Caco-2 (cell line): ENCODE results near the gene RAPGEF1. TPM values are rescaled to one million over a fixed set of nuclear protein-coding genes. Genes with fewer than 3 reads are reported as not detected.

Source experiments
- BruUV-seq: library from RNA; stranded (reverse); fragments of 400-500 nt; replicated peaks from 2 replicates; lab custom pipeline; 2021; lab: Mats Ljungman, UMichigan
- CTCF ChIA-PET: fragments of 300-600 bp; sonication (Branson Sonifier 250); formaldehyde crosslinking; loops from one replicate; lab custom pipeline; 2022; ENCODE audit warnings: antibody characterized with exemption; lab: Charles Lee
- POLR2A ChIA-PET: fragments of 300-600 bp; sonication (Branson Sonifier 250); formaldehyde crosslinking; loops from one replicate; lab custom pipeline; 2022; ENCODE audit warnings: antibody characterized with exemption; lab: Charles Lee
- DNase-seq, 2 experiments: peaks; one replicate each; pipeline versions ENCODE4 v3.0.0 to v3.0.0-alpha.2; 2020 to 2022
- H3K27me3 ChIP-seq: replicated peaks from 2 replicates; pipeline ENCODE4 v1.6.0; 2011; ENCODE audit warnings: low read length; ENCODE audit not compliant: control insufficient read depth, insufficient read depth
- H3K36me3 ChIP-seq: 2 replicates; pipeline ENCODE4 v1.5.1; 2011; ENCODE audit warnings: low read length; ENCODE audit not compliant: control insufficient read depth, insufficient read depth
- H3K4me1 ChIP-seq: fragments of 250-450 bp; sonication (Bioruptor Pico); 2 replicates; pipeline ENCODE4 v1.5.1; 2020; ENCODE audit warnings: mild to moderate bottlenecking
- H3K4me3 ChIP-seq: 2 replicates; pipeline ENCODE4 v1.5.1; 2011; ENCODE audit warnings: low read depth, mild to moderate bottlenecking, control low read depth, low read length
- H3K9me3 ChIP-seq: fragments of 250-450 bp; sonication (Bioruptor Pico); 2 replicates; pipeline ENCODE4 v1.5.1; 2020; ENCODE audit warnings: mild to moderate bottlenecking, moderate library complexity
- H3K27ac Mint-ChIP-seq: one replicate; pipeline ENCODE4 v1.8.0; 2022; ENCODE audit warnings: mixed read lengths; ENCODE audit not compliant: unreplicated experiment
- H3K27me3 Mint-ChIP-seq: one replicate; pipeline ENCODE4 v1.8.0; 2022; ENCODE audit warnings: mixed read lengths; ENCODE audit not compliant: insufficient read depth, unreplicated experiment
- H3K36me3 Mint-ChIP-seq: one replicate; pipeline ENCODE4 v1.8.0; 2022; ENCODE audit warnings: mild to moderate bottlenecking, mixed read lengths; ENCODE audit not compliant: insufficient read depth, unreplicated experiment
- H3K4me1 Mint-ChIP-seq: one replicate; pipeline ENCODE4 v1.8.0; 2022; ENCODE audit warnings: low read depth, mixed read lengths; ENCODE audit not compliant: unreplicated experiment
- H3K4me3 Mint-ChIP-seq: one replicate; pipeline ENCODE4 v1.8.0; 2022; ENCODE audit warnings: mild to moderate bottlenecking, moderate library complexity, mixed read lengths; ENCODE audit not compliant: unreplicated experiment
- H3K9me3 Mint-ChIP-seq: one replicate; pipeline ENCODE4 v1.8.0; 2022; ENCODE audit warnings: mixed read lengths; ENCODE audit not compliant: unreplicated experiment
- intact Hi-C: fragments of 100-400 bp; cut with micrococcal nuclease; formaldehyde crosslinking; loops from one replicate; pipeline ENCODE4 v1.10.0; 2022; ENCODE audit not compliant: unreplicated experiment
- total RNA-seq: library from RNA; stranded (reverse); gene quantifications from 2 replicates; pipeline ENCODE4 v1.2.3, GENCODE V29; 2022
- TF ChIP-seq, protein P1 (sequence below), 2 experiments: fragments of 200-600 bp in 1 of 2; IDR thresholded peaks; 1 replicate in 1 of 2; 2 replicates in 1 of 2; pipeline versions ENCODE4 v1.5.1 to v1.8.0; 2011 to 2022; ENCODE audit warnings: antibody characterized with exemption in 1 of 2, control low read depth in 1 of 2, inconsistent platforms in 1 of 2, low read depth in 1 of 2, low read length in 1 of 2, mild to moderate bottlenecking in 1 of 2, moderate library complexity in 1 of 2; ENCODE audit not compliant: insufficient read depth in 1 of 2, severe bottlenecking in 1 of 2, unreplicated experiment in 1 of 2

The RAPGEF1 gene
- total RNA-seq, 1 experiment from 2014 or later = 75.4 TPM

DNA sequence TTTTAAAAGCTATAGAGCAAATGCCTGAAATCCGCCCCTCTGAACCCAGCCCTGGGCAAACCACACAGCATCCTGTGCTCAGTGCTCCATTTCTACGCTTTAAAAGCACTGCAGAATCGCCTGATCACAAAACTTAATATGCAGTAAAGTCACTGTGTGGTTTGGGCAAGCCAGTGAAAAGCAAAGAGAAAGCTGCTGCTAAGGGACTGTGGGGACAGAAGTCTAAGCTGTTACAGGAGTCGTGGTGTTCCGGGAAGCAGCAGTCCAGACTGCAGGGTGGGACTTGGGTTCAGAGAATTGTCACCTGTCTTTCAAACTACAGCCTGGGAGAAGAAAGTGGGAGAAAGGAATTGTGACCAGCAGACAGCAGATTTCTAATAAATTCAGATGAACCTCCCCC is 8.2 kb downstream of the RAPGEF1 start:
- H3K9me3 ChIP-seq = no peaks in the 10 kb centered on the region
- H3K36me3 ChIP-seq = no peaks in the 10 kb centered on the region
- POLR2A ChIA-PET = no interaction called here
- H3K4me1 ChIP-seq = peaks cover 57% of the 10 kb centered on the region
- H3K27me3 ChIP-seq = no peaks in the 10 kb centered on the region
- Mint-ChIP-seq H3K27ac (peak overlapping the region; percentile 37), H3K4me3 (no peak overlapping the region), H3K4me1 (peaks cover 50% of the 10 kb centered on the region), H3K9me3 (no peaks in the 10 kb centered on the region), H3K36me3 (peaks cover 12% of the 10 kb centered on the region), H3K27me3 (no peaks in the 10 kb centered on the region)
- BruUV-seq = no TSS peak
- intact Hi-C loops = loop anchor here (10.0 kb wide), 1 partner anchor 357 kb away; no protein-coding TSS in a partner anchor
- DNase-seq = no peak
- CTCF ChIA-PET = no interaction called here
- TF ChIP-seq, protein P1, sequence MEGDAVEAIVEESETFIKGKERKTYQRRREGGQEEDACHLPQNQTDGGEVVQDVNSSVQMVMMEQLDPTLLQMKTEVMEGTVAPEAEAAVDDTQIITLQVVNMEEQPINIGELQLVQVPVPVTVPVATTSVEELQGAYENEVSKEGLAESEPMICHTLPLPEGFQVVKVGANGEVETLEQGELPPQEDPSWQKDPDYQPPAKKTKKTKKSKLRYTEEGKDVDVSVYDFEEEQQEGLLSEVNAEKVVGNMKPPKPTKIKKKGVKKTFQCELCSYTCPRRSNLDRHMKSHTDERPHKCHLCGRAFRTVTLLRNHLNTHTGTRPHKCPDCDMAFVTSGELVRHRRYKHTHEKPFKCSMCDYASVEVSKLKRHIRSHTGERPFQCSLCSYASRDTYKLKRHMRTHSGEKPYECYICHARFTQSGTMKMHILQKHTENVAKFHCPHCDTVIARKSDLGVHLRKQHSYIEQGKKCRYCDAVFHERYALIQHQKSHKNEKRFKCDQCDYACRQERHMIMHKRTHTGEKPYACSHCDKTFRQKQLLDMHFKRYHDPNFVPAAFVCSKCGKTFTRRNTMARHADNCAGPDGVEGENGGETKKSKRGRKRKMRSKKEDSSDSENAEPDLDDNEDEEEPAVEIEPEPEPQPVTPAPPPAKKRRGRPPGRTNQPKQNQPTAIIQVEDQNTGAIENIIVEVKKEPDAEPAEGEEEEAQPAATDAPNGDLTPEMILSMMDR (IDR thresholded peaks at IDR 0.05; ENCODE audit: insufficient read depth in 1 of 2, low read depth in 1 of 2, low read length in 1 of 2, severe bottlenecking in 1 of 2, unreplicated experiment in 1 of 2) = no peak
- H3K4me3 ChIP-seq = no peak overlapping the region

DNA sequence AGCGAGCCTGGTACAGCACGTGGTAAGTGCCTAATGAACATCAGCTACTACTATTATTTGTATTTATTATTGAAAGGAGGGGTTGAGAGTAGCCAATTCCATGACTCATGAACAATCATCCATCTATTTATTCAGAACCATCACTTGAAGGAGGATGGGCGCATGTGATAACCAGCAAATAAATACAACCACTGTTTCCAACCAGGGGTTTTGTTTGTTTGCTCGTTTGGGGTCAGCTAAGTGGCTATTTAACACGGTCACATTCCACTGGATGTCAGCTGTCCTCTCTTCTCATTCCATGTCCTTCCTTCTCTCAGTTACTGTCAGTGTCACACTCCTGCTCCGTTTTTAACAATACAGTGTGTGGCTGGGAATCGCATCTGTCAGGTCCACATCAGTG is 8.6 kb downstream of the RAPGEF1 start:
- Histone ChIP-seq H3K27me3 (no peaks in the 10 kb centered on the region), H3K4me3 (no peak overlapping the region), H3K4me1 (peaks cover 53% of the 10 kb centered on the region), H3K36me3 (no peaks in the 10 kb centered on the region), H3K9me3 (no peaks in the 10 kb centered on the region)
- DNase-seq = no peak
- Mint-ChIP-seq H3K36me3 (peaks cover 14% of the 10 kb centered on the region), H3K4me3 (no peak overlapping the region), H3K4me1 (peaks cover 46% of the 10 kb centered on the region), H3K27ac (peak overlapping the region; percentile 37), H3K27me3 (no peaks in the 10 kb centered on the region), H3K9me3 (no peaks in the 10 kb centered on the region)
- no TSS peak for BruUV-seq
- ChIA-PET POLR2A (no interaction called here), CTCF (no interaction called here)
- intact Hi-C loops = loop anchor here (10.0 kb wide), 1 partner anchor 356 kb away; no protein-coding TSS in a partner anchor
- TF ChIP-seq, protein P1 (IDR thresholded peaks at IDR 0.05; ENCODE audit: insufficient read depth in 1 of 2, low read depth in 1 of 2, low read length in 1 of 2, severe bottlenecking in 1 of 2, unreplicated experiment in 1 of 2) = no peak

DNA sequence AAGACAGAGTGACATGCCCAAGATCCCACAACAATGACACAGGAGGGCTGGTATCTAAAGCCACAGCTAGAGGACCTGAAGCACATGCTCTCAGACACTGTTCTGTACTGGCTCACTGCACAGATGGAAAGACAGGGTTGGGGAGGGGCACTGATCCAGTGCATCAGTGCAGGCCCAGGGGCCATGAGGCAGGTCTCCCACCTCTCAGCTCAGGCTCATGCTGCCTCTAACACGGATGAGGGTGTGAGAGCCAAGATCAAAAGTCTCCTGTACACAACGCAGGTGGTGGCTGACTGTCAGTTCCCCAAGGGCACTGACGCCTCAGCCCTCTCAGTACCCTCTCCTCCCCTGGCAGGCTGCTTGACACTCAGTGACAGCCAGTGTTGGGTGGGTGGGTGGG is 10.9 kb downstream of the RAPGEF1 start:
- H3K9me3 ChIP-seq = no peaks in the 10 kb centered on the region
- ChIA-PET POLR2A (no interaction called here), CTCF (no interaction called here)
- Mint-ChIP-seq H3K27me3 (no peaks in the 10 kb centered on the region), H3K36me3 (peaks cover 11% of the 10 kb centered on the region), H3K27ac (no peak overlapping the region), H3K4me3 (no peak overlapping the region), H3K4me1 (peaks cover 24% of the 10 kb centered on the region), H3K9me3 (no peaks in the 10 kb centered on the region)
- no TSS peak for BruUV-seq
- H3K4me1 ChIP-seq = peaks cover 31% of the 10 kb centered on the region
- no peak for DNase-seq
- H3K4me3 ChIP-seq = no peak overlapping the region
- TF ChIP-seq, protein P1 (IDR thresholded peaks at IDR 0.05; ENCODE audit: insufficient read depth in 1 of 2, low read depth in 1 of 2, low read length in 1 of 2, severe bottlenecking in 1 of 2, unreplicated experiment in 1 of 2) = no peak
- intact Hi-C loops = no loop called here
- H3K27me3 ChIP-seq = no peaks in the 10 kb centered on the region
- no peaks in the 10 kb centered on the region for H3K36me3 ChIP-seq
